GM21786 (cell line): ENCODE data around the gene EXD3.

Experiments
- ATAC-seq: cut with Tn5 transposase; IDR thresholded peaks from one replicate; pipeline ENCODE4 v1.9.1; 2021; ENCODE audit not compliant: unreplicated experiment

Gene EXD3

DNA sequence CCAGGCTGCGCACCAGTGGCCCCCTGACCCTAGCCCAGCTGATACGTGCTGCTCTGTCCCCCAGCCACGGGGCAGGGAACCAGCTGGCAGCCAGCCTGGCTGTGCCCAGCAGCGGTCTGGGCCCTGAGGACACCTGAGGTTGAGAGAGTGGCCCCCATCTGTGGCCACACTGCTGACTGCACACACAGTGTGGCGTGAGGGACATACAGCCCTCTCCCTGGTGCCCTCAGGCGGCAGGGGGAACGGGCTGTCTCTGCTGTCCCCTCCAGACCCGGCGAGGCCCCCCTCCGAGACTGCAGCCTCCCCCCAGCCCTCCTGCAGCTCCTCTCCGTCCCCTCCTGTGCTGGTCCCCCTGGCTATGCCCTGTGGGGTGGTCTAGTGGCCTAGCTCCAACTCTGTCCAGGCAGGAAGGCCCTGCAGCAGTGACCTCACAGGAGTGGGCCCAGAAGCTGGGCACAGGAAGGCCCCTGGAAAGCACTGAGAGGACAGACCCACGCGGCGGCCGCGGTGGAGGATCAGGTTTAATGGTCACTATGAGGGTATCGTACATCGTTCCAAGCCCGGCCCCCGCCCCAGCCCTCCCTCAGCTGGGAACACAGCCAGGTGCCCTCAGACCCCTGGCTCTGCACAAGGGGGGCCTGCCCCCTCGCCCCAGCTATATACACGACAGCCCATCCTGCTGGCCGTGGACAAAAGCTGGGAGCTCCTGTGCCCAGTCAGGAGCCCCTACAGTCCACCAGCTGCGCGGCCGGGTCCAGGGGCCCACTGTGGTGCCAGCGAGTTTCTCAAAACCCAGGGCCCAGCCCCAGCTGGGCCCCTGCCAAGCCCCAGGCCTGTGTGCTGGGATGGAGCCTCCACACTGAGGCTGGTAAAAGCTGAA is 25.0 kb upstream of the EXD3 start:
- ATAC-seq: no peak

DNA sequence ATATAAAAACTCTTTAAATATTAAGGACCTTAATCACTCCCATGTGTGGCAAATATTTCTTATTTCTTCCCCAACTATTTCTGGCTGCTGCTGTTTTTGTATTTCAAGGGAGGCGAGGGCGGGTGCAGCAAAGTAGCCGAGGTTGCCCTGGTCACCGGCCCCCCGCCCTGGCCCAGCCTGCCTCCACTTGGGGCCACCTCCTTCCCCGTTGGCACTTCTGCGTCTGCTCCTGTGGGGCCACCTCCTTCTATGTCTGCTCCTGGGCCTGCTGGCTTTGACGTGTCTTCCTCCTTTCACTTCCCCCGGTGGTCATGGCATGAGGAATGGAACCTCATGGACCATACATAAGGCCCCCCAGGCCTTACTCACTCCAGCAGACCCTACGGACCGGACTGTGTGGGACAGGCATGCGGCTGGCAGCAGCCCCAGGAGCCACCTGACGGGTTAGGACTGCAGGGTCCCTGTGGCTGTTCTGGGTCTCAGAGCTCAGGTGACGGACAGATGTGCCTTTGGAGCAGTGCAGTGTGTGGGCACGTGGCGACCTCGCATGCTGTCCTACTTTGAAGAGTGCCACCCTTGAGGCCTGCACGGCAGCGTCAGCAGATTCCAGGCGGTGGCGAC is 24.0 kb upstream of the EXD3 start:
- no peak for ATAC-seq

DNA sequence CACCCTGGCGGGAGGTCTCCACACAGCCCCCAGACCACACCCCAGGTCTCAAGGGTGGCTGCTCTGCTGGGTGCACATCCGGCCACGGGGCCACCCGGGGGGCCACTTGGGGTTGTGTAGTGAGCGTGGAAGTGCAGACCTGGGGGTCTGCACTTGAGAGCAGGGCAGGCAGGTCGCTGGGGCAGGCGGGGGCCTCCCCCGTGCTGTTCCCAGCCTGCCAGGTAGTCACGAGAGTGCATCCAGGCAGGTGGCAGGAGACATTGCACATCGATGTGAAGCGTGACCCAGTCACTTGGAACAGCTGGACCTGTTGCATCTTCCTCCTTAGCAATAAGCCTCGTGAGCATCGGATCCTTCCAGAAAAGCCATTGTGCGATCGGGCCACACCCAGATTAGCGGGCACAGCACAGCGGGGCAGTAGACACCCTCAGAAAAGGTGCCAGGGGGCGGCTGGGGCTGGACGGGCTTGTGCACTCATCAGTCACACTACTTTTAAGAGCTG is 23.0 kb upstream of the EXD3 start:
- no peak for ATAC-seq

DNA sequence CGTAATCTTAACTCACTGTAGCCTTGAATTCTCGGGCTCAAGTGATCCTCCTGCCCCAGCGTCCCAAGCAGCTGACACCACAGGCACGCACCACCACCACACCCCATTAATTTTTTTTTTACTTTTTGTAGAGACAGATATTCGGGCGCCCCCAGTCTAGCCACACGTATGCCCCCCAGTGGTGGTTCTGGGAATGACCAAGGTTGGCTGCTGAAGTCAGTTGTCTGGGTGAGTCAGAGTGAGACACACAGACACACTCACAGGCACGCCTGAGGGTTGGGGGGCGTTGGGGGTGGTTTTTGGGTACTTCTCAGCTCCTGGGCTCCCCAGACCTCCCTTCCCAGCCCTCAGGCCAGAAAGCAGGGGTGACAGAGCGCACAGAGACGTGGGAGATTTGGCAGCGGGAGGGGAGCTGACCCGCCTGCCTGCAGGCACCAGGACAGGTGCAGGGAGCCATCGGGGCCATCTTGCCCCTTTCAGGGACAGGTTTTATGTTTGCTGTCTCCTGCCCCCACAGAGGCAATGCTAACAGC is 22.4 kb upstream of the EXD3 start:
- no peak for ATAC-seq

DNA sequence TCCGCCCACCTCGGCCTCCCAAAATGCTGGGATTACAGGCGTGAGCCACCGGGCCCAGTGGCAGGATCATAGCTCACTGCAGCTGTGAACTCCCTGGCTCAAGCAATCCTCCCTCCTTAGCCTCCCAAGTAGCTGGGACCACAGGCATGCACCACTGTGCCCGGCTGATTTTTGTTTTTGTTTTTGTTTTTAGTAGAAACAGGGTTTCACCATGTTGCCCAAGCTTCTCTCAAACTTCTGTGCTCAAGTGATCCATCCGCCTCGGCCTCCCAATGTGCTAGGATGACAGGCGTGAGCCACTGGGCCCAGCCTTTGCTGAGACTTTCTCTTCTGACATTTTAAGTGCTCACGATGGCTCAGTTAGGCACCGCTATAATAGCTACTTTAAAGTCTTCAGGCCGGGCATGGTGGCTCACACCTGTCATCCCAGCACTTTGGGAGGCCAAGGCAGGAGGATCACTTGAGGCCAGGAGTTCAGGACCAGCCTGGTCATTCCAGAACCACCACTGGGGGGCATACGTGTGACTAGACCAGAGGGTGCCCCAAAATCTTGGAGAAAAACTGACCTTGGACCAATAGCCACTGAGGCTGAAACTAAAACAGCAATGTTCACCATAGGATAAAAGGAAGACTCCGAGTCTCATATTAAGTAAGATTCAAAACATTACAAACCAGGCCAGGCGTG is 21.3 kb upstream of the EXD3 start:
- no peak for ATAC-seq

DNA sequence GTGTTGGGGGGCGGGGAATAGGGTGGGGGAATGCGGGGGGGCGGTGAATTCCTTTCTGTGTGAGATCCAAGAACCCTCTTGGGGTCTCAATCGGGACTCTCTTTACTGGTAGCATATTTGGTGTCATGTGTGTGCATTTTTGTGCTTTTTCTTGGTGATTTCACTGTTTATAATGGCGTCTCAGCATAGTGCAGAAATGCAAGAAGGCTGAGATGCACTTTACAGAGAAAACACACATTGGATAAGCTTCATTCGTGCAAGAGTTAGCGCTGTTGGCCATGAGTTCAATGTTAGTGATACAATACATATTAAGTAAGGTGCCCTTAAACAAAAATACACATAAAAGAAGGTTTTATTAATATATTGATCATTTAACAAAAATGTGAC is 19.0 kb upstream of the EXD3 start:
- ATAC-seq: no peak

DNA sequence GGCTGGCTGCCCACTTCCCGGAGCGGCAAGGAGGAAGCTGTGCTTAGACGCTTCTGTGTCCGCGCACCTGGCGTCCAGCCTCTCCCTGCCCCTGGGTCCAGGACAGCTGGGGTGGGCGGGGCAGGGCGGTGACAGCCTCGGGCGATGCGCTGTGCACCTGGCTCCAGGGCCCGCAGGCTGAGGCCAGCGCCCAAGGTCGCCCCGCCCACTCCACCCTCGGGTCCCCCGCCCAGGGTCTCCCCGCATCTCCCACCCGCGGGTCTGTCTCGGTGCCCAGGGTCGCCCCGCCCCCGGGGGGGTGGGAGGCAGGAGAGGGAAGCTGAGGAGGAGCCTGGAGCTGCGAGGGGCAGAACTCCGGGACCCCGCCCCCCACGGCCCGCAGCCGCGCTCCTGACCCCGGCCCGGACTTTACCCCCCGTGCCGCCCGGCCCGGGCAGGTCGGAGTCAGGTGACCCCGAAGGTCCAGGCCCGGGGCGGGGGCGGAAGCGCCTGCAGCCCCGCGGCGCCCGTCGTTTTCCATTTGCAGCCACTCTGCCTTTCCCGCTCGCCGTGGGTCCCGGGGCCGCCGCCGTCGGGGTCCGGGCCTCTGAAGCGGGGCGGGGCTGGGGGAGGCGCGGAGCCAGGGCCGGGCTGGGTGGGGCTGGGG is 18.4 kb upstream of the EXD3 start, which contains the start of gene ENTPD8:
Gene ENTPD8 (minus strand): TSS at position 69 of the 646 bp plus-strand sequence. CDS start 3,072 bp downstream, outside the sequence.
- ATAC-seq: no peak

DNA sequence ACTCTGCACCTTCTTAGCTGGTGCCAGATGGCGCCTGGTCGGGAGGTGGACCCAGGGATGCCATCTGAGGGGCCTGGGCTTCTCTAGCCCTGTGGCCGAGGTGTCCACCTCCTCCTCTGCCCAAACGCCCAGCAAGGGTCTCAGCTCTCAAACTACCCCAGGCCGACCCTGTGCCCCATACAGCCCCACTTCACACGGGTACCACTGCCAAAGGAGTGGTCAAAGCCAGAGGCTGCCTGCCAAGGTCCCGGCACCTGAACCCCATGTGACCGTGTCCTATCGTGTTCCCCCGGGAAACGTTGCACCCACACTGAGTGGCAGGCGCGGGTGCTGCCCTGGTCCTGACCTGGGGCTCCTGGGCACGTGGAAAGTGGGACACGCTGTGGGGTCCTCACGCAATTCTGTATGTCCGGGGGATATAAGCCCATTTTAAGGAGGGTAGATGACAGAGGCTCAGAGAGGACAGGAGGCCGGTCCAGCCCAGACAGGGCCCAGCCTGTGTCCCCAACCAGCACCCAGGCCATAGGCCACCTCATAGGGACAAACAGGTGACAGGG is 16.3 kb upstream of the EXD3 start:
- no peak for ATAC-seq

DNA sequence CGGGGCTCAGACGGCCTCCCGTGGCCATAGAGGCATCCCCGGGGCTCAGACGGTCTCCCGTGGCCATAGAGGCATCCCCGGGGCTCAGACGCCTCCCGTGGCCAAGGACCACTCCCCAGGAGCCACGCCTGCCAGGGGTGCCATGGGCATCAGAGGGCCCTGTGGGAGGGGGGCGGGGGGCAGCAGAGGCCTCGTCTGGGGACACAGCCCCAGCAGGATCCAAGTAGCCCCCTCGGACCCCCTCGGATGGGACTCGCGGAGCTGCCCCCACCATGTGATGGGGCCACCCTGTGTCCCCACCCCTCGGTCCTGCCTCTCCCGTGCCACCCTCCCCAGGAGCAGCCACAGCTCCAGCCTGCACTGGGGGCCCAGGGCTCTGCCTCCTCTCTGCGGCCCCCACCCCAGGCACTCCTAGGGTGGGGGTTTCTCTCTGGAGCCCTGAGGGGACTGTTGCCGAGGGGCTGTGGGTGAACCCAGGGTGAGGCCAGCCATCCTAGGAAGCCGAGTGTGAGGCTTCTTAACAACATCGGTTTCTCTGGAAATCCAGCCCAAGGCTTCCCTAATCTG is 15.7 kb upstream of the EXD3 start:
- no peak for ATAC-seq

DNA sequence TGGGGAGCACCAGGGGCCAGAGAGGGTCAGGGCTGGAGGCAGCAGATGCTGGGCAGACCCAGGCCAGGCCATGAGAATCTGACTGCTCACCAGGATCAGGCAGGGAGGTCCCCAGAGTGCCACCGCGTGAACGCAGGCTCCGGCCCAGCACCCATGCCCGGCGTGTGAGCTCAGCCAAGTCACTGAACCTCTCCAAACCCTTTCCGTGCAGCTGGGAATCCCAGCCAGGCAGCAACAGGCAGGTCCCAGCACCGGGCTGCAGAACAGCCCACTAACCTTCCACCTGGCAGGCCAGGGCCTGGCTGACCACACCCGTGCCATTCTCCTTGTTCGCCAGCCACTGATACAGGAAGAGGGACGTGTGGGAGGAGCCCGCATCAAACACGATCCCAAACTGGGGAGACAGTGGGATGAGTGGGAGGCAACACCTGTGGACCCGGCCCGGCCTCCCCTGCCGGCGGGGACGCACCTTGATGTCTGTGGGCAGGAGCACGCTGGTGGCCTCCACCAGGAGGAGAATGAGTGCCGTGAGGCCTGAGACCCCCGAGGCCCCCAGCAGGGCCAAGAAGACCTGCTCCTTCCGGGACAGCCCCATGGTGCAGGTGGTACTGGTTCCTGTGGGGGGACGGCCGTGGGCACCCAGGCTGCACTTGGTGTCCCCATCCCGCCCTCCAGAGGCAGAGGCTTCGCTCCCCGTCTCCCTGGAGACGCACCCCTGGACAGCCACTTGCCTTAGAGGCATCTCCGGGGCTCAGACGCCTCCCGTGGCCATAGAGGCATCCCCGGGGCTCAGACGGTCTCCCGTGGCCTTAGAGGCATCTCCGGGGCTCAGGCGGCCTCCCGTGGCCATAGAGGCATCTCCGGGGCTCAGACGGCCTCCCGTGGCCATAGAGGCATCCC is 15.0 kb upstream of the EXD3 start:
- ATAC-seq: no peak

DNA sequence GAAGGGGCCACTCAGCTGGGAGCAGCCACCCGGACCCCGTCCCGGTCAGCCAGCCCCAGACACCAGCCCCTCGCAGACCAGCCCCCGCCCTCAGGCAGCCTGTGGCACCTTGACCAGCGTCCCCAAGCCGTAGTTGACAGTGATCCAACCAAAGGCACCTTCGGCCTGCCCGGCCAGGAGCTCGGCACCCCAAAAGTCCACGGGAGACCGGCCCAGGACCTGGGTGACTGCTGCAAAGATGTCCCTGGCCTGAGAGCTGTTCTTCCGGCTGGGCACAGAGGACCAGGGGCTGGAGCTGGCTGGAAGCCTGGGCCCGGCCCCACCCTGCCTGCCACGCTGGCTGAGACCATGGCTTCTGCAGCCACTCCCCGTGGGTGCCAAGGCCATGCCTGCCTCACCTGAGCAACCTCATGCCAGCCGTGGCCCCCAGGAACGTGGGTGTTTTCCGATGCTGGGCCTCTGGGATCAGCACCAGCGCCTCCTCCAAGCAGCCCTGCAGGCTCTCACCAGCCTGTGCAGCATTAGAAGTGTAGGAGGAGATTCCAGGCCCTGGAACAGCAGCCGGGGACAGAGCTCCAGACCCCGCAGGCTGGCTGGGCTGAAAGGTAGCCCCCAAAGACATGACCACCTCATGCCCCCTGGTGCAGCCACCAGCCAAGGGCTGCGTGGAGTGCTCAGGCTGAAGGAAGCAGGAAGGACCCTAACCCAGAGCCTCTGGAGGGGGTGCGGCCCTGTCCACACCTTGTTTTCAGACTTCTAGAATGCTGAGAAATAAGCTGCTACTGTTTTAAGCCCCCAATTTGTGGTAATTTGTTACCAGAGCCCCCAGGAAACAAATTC is 14.0 kb upstream of the EXD3 start:
- no peak for ATAC-seq

DNA sequence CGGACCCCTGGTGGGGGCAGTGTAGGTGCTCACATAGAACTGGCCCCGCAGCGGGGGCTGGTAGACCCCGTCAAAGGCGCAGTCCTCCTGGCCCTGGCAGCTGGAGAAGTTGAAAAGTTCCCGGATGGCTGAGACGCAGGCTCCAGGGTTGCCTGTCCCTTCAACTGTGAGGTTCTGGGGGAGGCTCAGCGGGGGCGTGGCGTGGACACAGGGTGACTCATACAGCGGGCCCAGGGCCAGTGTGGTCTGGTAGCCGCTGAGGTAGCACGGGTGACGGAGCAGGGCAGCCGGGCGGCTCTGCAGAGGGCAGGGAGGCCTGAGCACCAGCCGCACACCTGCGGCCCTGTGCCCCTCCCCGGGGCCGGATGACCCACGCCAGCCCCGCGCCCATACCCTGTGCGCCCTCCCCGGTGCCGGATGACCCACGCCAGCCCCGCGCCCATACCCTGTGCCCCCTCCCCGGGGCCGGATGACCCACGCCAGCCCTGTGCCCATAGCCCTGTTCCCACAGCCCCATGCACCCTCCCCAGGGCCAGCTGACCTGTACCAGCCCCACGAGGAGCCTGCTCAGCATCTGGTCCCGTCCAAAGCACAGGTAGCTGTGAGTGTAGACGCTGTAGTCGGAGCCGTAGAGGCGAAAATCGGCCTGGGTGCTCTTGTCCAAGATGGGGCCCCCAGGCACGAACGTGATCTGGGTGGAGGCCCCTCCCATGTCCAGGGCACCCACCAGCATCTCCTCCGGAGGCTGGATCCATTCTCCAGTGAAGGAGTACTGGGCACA is 13.2 kb upstream of the EXD3 start:
- ATAC-seq: no peak

DNA sequence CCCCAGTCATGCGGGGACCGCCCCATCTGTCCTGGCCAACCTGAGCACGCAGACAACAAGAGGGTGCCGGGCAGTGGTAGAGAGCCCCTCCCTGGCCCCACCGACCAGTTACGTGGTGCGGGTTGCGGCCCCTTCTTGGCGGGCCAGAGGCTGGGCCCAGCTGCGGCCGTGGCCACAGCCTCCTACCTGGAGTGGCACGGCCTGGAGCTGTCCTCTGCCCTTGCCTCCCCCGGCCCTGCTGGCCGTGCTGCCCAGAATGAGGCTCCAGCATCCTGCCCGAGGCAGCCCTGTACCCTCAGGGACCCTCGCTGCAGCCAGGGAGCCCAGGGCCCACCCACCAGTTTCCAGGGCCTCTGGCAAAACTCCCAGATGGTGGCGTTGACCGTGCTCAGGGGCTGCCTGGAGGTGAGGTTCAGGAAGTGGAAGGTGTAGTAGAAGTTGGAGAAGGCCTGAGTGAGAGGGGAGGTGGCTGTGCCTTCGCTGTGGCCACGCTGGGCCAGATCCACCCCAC is 12.5 kb upstream of the EXD3 start:
- ATAC-seq: no peak

DNA sequence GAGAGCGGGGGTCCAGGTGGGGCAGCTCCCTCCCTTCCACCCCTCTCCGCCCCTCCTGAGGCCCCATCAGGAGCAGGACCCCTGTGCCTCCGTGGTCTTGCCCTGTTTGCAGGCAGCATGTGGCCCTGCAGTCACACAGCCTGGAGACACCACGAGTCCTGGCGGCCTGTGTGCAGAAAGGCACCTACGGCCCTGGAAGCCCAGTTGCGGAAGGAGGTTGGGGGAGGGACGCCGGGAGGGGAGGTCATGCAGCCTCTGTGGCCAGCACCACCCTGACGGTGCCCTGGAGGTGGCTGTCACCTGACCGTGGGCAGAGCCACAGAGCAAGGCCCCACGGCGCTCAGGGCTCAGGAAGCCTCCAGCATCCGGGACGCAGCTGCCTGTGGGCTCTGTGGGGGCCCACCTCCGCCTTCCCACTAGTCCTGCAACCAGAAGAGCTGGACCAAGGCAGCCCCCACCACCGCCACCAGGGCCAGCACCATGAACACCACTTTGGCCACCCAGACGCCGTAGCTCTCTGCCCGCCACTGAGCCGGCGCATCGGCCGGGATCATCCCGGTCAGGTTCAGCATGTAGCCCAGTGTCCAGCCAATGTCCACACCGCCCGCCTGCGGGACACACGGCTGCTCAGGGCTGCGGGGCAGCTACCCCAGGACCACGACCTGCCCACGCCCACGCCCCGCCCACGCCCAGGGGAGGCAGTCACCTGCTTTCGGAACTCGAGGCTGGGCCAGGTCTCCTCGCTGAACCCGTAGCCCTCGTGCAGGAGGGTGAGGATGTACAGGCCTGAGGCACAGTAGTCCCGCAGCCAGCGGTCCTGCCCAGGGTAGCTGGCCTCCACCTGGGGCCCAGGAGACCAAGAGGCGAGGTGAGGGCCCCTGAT is 11.8 kb upstream of the EXD3 start:
- no peak for ATAC-seq

DNA sequence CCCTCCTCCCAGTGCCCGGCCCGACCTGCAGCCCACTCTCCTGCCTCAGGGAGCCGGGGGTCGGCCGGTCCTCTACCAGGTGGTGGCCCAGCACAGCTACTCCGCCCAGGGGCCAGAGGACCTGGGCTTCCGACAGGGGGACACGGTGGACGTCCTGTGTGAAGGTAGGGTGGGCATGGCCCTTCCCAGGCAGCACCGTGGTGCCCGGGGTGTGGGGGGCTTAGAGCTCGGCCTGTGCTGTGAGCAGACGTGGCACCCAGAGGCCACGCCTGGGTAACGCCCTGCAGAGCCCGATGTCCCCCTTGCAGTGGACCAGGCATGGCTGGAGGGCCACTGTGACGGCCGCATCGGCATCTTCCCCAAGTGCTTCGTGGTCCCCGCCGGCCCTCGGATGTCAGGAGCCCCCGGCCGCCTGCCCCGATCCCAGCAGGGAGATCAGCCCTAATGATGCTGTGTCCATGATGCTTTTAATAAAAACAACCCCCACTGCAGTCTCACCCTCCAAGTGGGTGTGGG is 11.0 kb upstream of the EXD3 start:
- ATAC-seq: no peak

DNA sequence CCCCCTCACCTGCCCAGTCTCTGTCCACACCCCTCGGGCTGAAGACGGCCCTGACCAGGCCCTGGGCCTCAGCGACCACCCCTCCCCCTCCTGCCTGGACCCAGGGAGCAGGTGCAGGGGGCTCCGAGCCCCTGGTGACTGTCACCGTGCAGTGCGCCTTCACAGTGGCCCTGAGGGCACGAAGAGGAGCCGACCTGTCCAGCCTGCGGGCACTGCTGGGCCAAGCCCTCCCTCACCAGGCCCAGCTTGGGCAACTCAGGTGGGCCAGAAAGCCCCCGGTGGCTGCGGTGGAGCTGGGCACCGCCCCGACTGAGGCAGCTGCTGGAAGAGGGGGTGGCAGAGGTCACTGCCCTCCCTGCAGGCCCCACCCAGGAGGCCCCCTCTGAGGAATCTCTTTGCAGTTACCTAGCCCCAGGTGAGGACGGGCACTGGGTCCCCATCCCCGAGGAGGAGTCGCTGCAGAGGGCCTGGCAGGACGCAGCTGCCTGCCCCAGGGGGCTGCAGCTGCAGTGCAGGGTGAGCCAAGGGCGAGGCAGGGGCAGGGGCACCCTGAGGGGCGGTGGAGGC is 10.5 kb upstream of the EXD3 start:
- no peak for ATAC-seq
